MM.1S (cell line): ENCODE data around the gene OR7D4.

Source experiments
- DNase-seq: peaks from one replicate; pipeline ENCODE4 v3.0.0-alpha.2; 2015
- H2AFZ ChIP-seq: fragments of 300-600 bp; sonication (generic); 2 replicates; pipeline ENCODE4 v1.6.0; 2016; ENCODE audit warnings: antibody characterized with exemption, low read length
- H3F3A ChIP-seq: fragments of 300-600 bp; sonication (generic); 2 replicates; pipeline ENCODE4 v1.6.1; 2016; ENCODE audit warnings: mild to moderate bottlenecking, antibody characterized with exemption, low read length, moderate library complexity, mixed read lengths; ENCODE audit not compliant: insufficient read depth
- H3K27ac ChIP-seq: fragments of 300-600 bp; sonication (generic); 2 replicates; pipeline ENCODE4 v1.5.1; 2016; ENCODE audit warnings: mild to moderate bottlenecking, low read length
- H3K27me3 ChIP-seq: fragments of 300-600 bp; sonication (generic); replicated peaks from 2 replicates; pipeline ENCODE4 v1.6.0; 2016; ENCODE audit warnings: low read length; ENCODE audit not compliant: insufficient read depth
- H3K36me3 ChIP-seq: fragments of 300-600 bp; sonication (generic); replicated peaks from 2 replicates; pipeline ENCODE4 v1.6.1; 2016; ENCODE audit warnings: mild to moderate bottlenecking, low read length, mixed read lengths; ENCODE audit not compliant: insufficient read depth
- H3K4me1 ChIP-seq: fragments of 300-600 bp; sonication (generic); 2 replicates; pipeline ENCODE4 v1.6.1; 2016; ENCODE audit warnings: low read length, mixed read lengths
- H3K4me2 ChIP-seq: fragments of 300-600 bp; sonication (generic); 2 replicates; pipeline ENCODE4 v1.6.0; 2016; ENCODE audit warnings: low read depth, low read length
- H3K4me3 ChIP-seq: fragments of 300-600 bp; sonication (generic); 2 replicates; pipeline ENCODE4 v1.5.1; 2016; ENCODE audit warnings: low read length, mixed read lengths
- H3K79me2 ChIP-seq: fragments of 300-600 bp; sonication (generic); 2 replicates; pipeline ENCODE4 v1.6.1; 2016; ENCODE audit warnings: mixed run types, low read length, mixed read lengths
- H3K9ac ChIP-seq: fragments of 300-600 bp; sonication (generic); 2 replicates; pipeline ENCODE4 v1.6.1; 2016; ENCODE audit warnings: low read length, mixed read lengths
- H3K9me2 ChIP-seq: fragments of 300-600 bp; sonication (generic); replicated peaks from 2 replicates; pipeline ENCODE4 v1.6.1; 2016; ENCODE audit warnings: mild to moderate bottlenecking, low read length, mixed read lengths; ENCODE audit not compliant: insufficient read depth
- H3K9me3 ChIP-seq: fragments of 300-600 bp; sonication (generic); replicated peaks from 2 replicates; pipeline ENCODE4 v1.6.1; 2016; ENCODE audit warnings: mild to moderate bottlenecking, low read length, mixed read lengths; ENCODE audit not compliant: insufficient read depth
- H4K20me1 ChIP-seq: fragments of 300-600 bp; sonication (generic); 2 replicates; pipeline ENCODE4 v1.6.1; 2016; ENCODE audit warnings: mild to moderate bottlenecking, low read length, moderate library complexity, mixed read lengths; ENCODE audit not compliant: insufficient read depth
- CTCF ChIP-seq: fragments of 300-600 bp; sonication (generic); IDR thresholded peaks from 2 replicates; pipeline ENCODE4 v1.5.1; 2016; ENCODE audit warnings: antibody characterized with exemption, low read length, mixed read lengths
- EZH2 ChIP-seq: fragments of 300-600 bp; sonication (generic); optimal IDR thresholded peaks from 2 replicates; pipeline ENCODE3; 2017; ENCODE audit warnings: low read depth, mild to moderate bottlenecking, antibody characterized with exemption, low read length, mixed read lengths
- EZH2phosphoT487 ChIP-seq: fragments of 300-600 bp; sonication (generic); IDR thresholded peaks from 2 replicates; pipeline ENCODE4 v1.6.1; 2018; ENCODE audit warnings: antibody characterized with exemption, low read length

OR7D4 gene

GRCh38 chr19:9161427-9161826 is 58.0 kb downstream of the OR7D4 start:
- Histone ChIP-seq H3K79me2 (0 out of 2 replicates have a peak, but pooled peaks cover 4% of the 10 kb centered on the region), H3K4me1 (no peaks in the 10 kb centered on the region), H3F3A (no peaks in the 10 kb centered on the region), H3K4me2 (no peak overlapping the region), H3K4me3 (no peak overlapping the region), H3K27me3 (no peaks in the 10 kb centered on the region), H3K9ac (no peak overlapping the region), H3K9me2 (no peaks in the 10 kb centered on the region), H2AFZ (no peak overlapping the region), H4K20me1 (no peaks in the 10 kb centered on the region), H3K9me3 (no peaks in the 10 kb centered on the region), H3K36me3 (peaks cover 61% of the 10 kb centered on the region), H3K27ac (no peak overlapping the region)
- TF ChIP-seq EZH2phosphoT487 (no peak), EZH2 (no peak), CTCF (no peak)
- DNase-seq, result no peak
